Measurements from ENCODE around the gene CERS6. TPM values are rescaled to one million over a fixed set of nuclear protein-coding genes. Genes with fewer than 3 reads are reported as not detected.

Gene CERS6
- total and polyA plus RNA-seq, 11 donors: 22.1 to 78.0 (median 62.2) TPM

DNA sequence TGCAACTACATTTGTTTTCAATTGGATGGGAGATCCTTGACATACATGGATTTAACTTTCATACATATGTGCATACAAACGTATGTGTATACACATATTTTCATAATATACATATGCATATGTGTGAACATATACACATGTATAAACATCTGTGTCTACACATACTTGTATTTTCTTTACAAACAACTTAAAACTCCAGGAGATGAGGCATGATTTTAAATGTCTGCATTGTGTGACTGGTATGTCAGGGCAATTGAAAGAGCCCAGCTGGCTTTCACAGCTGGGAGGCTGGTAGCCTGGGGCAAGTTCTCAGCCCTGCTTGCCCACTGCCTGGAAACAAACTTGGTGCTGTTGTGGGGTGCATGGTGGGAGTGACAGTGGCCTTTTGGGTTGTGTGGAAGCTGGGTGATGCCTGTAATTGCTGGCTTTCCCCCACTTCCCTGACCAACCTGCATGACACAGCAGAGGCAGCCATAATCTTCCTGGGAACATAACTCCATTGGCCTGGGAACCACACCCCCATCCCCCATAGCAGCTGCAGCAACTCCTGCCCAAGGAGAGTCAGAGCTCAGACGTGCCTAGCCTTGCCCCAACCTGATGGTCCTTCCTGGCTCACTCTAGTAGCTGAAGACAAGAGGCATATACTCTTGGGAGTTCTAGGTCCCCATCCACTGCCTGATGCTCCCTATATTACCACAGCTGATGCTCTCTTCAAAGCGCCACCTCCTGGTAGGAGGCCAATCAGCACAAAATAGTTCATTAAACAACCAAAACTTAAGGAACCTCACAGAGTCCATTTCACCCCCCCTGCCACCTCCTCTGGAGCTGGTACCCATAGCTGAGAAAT lies 158.3 kb downstream of the CERS6 start:
- peaks cover 0 to 9% (median 0%) of the 10 kb centered on the region in 12 donors for H3K9me3 ChIP-seq
- DNase-seq (no peak), ATAC-seq (no peak)
- TF ChIP-seq POLR2A (IDR thresholded peaks at IDR 0.05): no peak
- TF ChIP-seq, protein P1, sequence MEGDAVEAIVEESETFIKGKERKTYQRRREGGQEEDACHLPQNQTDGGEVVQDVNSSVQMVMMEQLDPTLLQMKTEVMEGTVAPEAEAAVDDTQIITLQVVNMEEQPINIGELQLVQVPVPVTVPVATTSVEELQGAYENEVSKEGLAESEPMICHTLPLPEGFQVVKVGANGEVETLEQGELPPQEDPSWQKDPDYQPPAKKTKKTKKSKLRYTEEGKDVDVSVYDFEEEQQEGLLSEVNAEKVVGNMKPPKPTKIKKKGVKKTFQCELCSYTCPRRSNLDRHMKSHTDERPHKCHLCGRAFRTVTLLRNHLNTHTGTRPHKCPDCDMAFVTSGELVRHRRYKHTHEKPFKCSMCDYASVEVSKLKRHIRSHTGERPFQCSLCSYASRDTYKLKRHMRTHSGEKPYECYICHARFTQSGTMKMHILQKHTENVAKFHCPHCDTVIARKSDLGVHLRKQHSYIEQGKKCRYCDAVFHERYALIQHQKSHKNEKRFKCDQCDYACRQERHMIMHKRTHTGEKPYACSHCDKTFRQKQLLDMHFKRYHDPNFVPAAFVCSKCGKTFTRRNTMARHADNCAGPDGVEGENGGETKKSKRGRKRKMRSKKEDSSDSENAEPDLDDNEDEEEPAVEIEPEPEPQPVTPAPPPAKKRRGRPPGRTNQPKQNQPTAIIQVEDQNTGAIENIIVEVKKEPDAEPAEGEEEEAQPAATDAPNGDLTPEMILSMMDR (IDR thresholded peaks at IDR 0.05): no peak
- H3K4me1 ChIP-seq: peaks cover 0 to 27% (median 0%) of the 10 kb centered on the region in 12 donors
- H3K36me3 ChIP-seq: no peaks in the 10 kb centered on the region
- no peaks in the 10 kb centered on the region for H3K27me3 ChIP-seq
- no peak overlapping the region for H3K4me3 ChIP-seq
- intact Hi-C loops (cut with DNase I): loop anchor here in 1 of 10 donors (10.0 kb wide), 1 partner anchor 140 kb away; no protein-coding TSS in a partner anchor
- WGBS, 4 donors: 54 to 67% (median 61%) methylated on average over 3 of the region's 3 CpGs
- H3K27ac ChIP-seq: no peak overlapping the region

DNA sequence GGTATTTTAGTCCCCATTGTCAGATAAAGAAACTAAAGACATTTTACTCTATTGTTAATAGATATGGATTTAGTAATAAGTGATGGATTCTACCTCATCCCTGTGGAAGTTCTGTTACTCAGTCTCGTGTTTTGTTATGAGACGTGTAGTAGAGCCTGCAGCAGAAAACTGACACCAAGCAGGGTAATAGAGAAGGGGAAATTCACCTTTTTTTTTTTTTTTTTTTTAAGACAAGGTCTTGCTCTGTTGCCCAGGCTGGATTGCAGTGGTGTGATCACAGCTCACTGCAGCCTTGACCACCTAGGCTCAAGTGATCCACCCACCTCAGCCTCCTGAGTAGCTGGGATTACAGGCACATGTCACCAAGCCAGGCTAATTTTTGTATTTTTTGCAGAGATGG lies 164.5 kb downstream of the CERS6 start:
- WGBS, 4 donors: 94 to 97% (median 96%) methylated on average over 2 of the region's 2 CpGs
- DNase-seq: no peak
- no peak for TF ChIP-seq POLR2A (IDR thresholded peaks at IDR 0.05)
- TF ChIP-seq, protein P1 (IDR thresholded peaks at IDR 0.05): no peak
- Histone ChIP-seq H3K27ac (no peak overlapping the region), H3K36me3 (no peaks in the 10 kb centered on the region), H3K4me1 (peaks cover 0 to under 1% (median 0%) of the 10 kb centered on the region in 12 donors), H3K27me3 (no peaks in the 10 kb centered on the region), H3K9me3 (peaks cover 0 to 9% (median 0%) of the 10 kb centered on the region in 12 donors), H3K4me3 (no peak overlapping the region)
- intact Hi-C loops (cut with DNase I): loop anchor here in 1 of 10 donors (10.0 kb wide), 1 partner anchor 46 kb away; no protein-coding TSS in a partner anchor
- no peak for ATAC-seq

DNA sequence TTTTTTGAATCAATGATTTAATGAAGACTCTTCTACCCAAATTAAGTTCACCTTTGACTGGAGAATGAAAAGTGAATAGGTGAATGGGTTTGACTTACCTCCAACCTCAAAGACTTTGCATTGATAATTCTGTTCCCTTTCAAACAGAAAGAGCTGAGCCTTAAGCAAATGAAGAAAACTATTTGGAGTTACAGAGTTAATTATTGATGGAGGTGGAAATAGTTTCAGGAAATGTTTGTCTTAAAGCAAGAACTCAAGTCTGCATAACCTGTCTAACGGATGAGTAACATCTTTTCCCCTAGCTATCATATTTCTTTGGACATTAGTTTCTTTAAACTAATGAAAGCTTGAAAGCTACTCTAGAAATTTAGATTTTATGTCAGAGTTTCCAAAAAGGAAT lies 166.5 kb downstream of the CERS6 start:
- Histone ChIP-seq H3K9me3 (peaks cover 0 to 9% (median 0%) of the 10 kb centered on the region in 12 donors), H3K36me3 (no peaks in the 10 kb centered on the region), H3K4me1 (peaks cover 0 to 8% (median 0%) of the 10 kb centered on the region in 12 donors), H3K27me3 (no peaks in the 10 kb centered on the region), H3K27ac (no peak overlapping the region), H3K4me3 (no peak overlapping the region)
- WGBS, 4 donors: 87 to 98% (median 94%) methylated on average over 1 of the region's 1 CpG
- intact Hi-C loops (cut with DNase I): loop anchor here in 1 of 10 donors (10.0 kb wide), 1 partner anchor 48 kb away; no protein-coding TSS in a partner anchor
- ATAC-seq (no peak), DNase-seq (no peak)
- TF ChIP-seq, protein P1 (IDR thresholded peaks at IDR 0.05): no peak
- no peak for TF ChIP-seq POLR2A (IDR thresholded peaks at IDR 0.05)

DNA sequence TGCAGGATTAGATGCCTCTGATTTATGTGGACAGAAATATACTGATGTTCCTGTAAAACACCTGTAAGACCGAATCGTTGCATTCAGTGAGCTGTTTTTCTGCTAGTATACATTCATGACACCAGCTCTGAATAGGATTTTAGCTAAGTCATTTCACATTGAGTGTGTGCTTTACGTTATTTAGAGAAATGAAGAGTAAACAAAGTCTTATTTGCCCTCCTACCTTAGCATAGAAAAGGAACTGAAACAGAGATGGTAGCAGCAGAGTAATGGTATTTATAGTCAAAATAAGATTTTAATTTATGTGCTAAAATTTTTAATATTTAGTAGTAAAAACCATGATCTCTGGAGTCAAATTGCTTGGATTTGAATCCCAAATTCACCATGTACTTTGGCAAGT lies 168.0 kb downstream of the CERS6 start:
- H3K27ac ChIP-seq: no peak overlapping the region
- no peak overlapping the region for H3K4me3 ChIP-seq

More for the DNA sequence above, 168.0 kb downstream of the CERS6 start:
- H3K27me3 ChIP-seq: no peaks in the 10 kb centered on the region
- peaks cover 0 to 8% (median 0%) of the 10 kb centered on the region in 12 donors for H3K4me1 ChIP-seq
- H3K9me3 ChIP-seq: peaks cover 0 to under 1% (median 0%) of the 10 kb centered on the region in 12 donors
- no peak for TF ChIP-seq POLR2A (IDR thresholded peaks at IDR 0.05)
- TF ChIP-seq, protein P1 (IDR thresholded peaks at IDR 0.05): no peak
- DNase-seq: no peak
- intact Hi-C loops (cut with DNase I): loop anchor here in 1 of 10 donors (10.0 kb wide), 1 partner anchor 49 kb away; no protein-coding TSS in a partner anchor
- ATAC-seq: no peak
- no peaks in the 10 kb centered on the region for H3K36me3 ChIP-seq
- 93 to 96% (median 94%) methylated on average over 3 of the region's 3 CpGs for WGBS, 4 donors
